Keratinocyte (primary cell): ENCODE data around the gene CAP1.

Source experiments
- CTCF ChIP-seq, 3 experiments: IDR thresholded peaks in 1 of 3; conservative IDR thresholded peaks in 1 of 3; optimal IDR thresholded peaks in 1 of 3; 2 replicates in 2 of 3; 3 replicates in 1 of 3; pipeline versions ENCODE3 to v1.5.1; 2011; ENCODE audit warnings: low read length in 3 of 3, mild to moderate bottlenecking in 3 of 3, moderate library complexity in 2 of 3, control low read depth in 1 of 3, inconsistent platforms in 1 of 3; ENCODE audit not compliant: insufficient read depth in 2 of 3; ENCODE audit errors: extremely low read depth in 1 of 3
- EZH2 ChIP-seq: IDR thresholded peaks from one replicate; pipeline ENCODE4 v1.6.1; 2012; ENCODE audit warnings: inconsistent platforms, mild to moderate bottlenecking, low read length, moderate library complexity

- TF ChIP-seq CTCF (optimal IDR thresholded peaks at IDR 0.05 in 1 of 3, IDR thresholded peaks at IDR 0.05 in 1 of 3, conservative IDR thresholded peaks at IDR 0.05 in 1 of 3; ENCODE audit: extremely low read depth in 1 of 3, insufficient read depth in 2 of 3, low read length in 3 of 3) (no peak), EZH2 (no peak)
These were observed 20.0 kb upstream of the CAP1 start for GRCh38 chr1:40020447-40021085.
